Heart right ventricle (tissue), 16 donors: Measurements from ENCODE around the gene COL9A1. TPM values are rescaled to one million over a fixed set of nuclear protein-coding genes. Genes with fewer than 3 reads are reported as not detected.

ENCODE experiments used
- ATAC-seq, 8 donors: fragments of 200-7000 bp; cut with Tn5 transposase; one replicate each; pipeline ENCODE4 v1.9.1; 2020; ENCODE audit warnings: mild to moderate bottlenecking in 8 of 8, moderate library complexity in 8 of 8, moderate number of reproducible peaks in 1 of 8
- DNase-seq, 2 donors: peaks; one replicate each; pipeline ENCODE4 v3.0.0-alpha.2; 2020
- H3K27ac ChIP-seq, 10 donors: fragments of 200-600 bp; sonication (generic) in 2 of 10; one replicate each; pipeline versions ENCODE4 v1.5.0 to v1.8.0; 2020 to 2022; ENCODE audit warnings: mild to moderate bottlenecking in 3 of 10
- H3K27me3 ChIP-seq, 7 donors: fragments of 200-600 bp; one replicate each; pipeline ENCODE4 v1.8.0; 2021 to 2022; ENCODE audit warnings: mild to moderate bottlenecking in 2 of 7
- H3K36me3 ChIP-seq, 9 donors: fragments of 200-600 bp; sonication (generic) in 1 of 9; one replicate each; pipeline versions ENCODE4 v1.5.0 to v1.8.0; 2020 to 2022; ENCODE audit warnings: mild to moderate bottlenecking in 2 of 9
- H3K4me1 ChIP-seq, 9 donors: fragments of 200-600 bp; sonication (generic) in 1 of 9; one replicate each; pipeline versions ENCODE4 v1.5.0 to v1.8.0; 2020 to 2022; ENCODE audit warnings: mild to moderate bottlenecking in 4 of 9
- H3K4me3 ChIP-seq, 10 donors: fragments of 200-600 bp; sonication (generic) in 2 of 10; one replicate each; pipeline versions ENCODE4 v1.5.0 to v1.8.0; 2020 to 2022; ENCODE audit warnings: mild to moderate bottlenecking in 7 of 10, moderate library complexity in 2 of 10
- H3K9me3 ChIP-seq, 11 donors: fragments of 200-600 bp in 10 of 11; sonication (generic) in 2 of 11; one replicate each; pipeline versions ENCODE4 v1.5.0 to v1.8.0; 2013 to 2022; ENCODE audit warnings: mild to moderate bottlenecking in 2 of 11, control low read depth in 1 of 11, moderate library complexity in 1 of 11
- WGBS, 2 donors: extraction: QIAGEN DNeasy Blood & Tissue Kit; methylation state at CpG; one replicate each; pipeline ENCODE4 v1.1.7; 2013; ENCODE audit warnings: inconsistent platforms in 1 of 2; 5-methylcytosine and 5-hydroxymethylcytosine counted together
- intact Hi-C, 10 donors: fragments of 100-400 bp; cut with DNase I; formaldehyde crosslinking; loops; one replicate each; pipeline versions ENCODE4 v1.11.1 to v1.14.2; 2022
- polyA plus RNA-seq, 2 donors: library from polyadenylated mRNA; stranded (reverse); fragments of 200-250 nt; gene quantifications; one replicate each; pipeline ENCODE4 v1.2.3, GENCODE V29; 2013
- total RNA-seq, 10 donors: library from RNA; stranded (reverse); fragmentation: NEBNext Ultra II Directional in 3 of 10; extraction: Animal tissue kit (Norgen Biotek cat#: 25700) in 3 of 10; gene quantifications; one replicate each; pipeline versions ENCODE4 v1.2.1 to v1.2.4, GENCODE V29; 2021 to 2023
- TF ChIP-seq, protein P1 (sequence below), 9 donors: fragments of 200-600 bp; sonication (generic) in 2 of 9; IDR thresholded peaks; one replicate each; pipeline versions ENCODE4 v1.5.0 to v1.8.0; 2021 to 2022; ENCODE audit warnings: antibody characterized with exemption in 9 of 9, mild to moderate bottlenecking in 5 of 9, moderate library complexity in 1 of 9
- donor health status: Arrhythmogenic right ventricular cardiomyopathy.
- donor health status: ischemic (EF 13 %, LVEDD 7.1; RV severe dilation, severe dysfunction).
- donor health status: healthy with polysubstance abuse.
- donor health status: DM: no; HTN: yes; CAD: no.
- donor health status: DM: no; HTN: no; CAD: no.
- donor health status: ischemic (EF 25% LVEDD 6.9; RV normal size, moderate dysfunction).
- donor health status: ischemic (EF 25% LVEDD 5.7; RV mildly dilated, moderate dysfunction).
- donor health status: healthy.
- donor health status: DM: yes; HTN: yes; CAD: no.
- donor health status: Ischemic cardiomyopathy.
- donor health status: ischemic (EF 35%, LVEDD 5.7; RV mildly dilated, moderate dysfunction).
- donor health status: nonischemic (EF 11% LVEDD 7.7; RV severe dilation, severe dysfunction).
- donor health status: DM: yes; HTN: yes; CAD: no.
- donor health status: PGD.
- donor health status: ischemic (EF 29% LVEDD 5.4; RV normal size, mild dysfunction).
- donor health status: nonischemic (EF 23%, LVEDD 6.1; RV moderate dilation, normal function).

COL9A1 gene
- total and polyA plus RNA-seq, 12 donors = 0.16 to 5.2 (median 0.51) TPM; not detected in 1

DNA sequence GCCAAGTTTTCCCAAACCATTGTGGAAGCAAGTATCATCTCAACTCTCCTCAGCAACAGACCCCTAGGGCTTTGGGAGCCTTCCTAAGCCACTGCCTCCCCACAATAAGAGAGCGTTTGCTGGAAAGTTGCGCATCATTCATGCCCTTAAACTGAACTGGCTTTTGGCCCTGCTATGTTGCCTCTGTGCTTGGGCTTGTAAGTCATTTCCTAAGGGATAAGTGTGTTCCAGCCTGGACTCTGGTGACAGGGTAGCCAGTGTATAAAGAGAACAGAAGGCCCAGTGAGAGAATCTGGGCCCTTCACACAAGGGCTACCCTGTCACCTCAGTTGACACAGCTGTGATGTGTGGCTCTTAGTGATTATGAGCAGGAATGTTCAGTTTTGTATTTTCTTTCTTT, 77.8 kb downstream of the COL9A1 start:
- H3K27me3 ChIP-seq = no peaks in the 10 kb centered on the region
- no peaks in the 10 kb centered on the region for H3K36me3 ChIP-seq
- intact Hi-C loops = loop anchor here in 3 of 10 donors (10.0 kb wide), 3 partner anchors 140 to 460 kb away; no protein-coding TSS in a partner anchor
- H3K4me1 ChIP-seq = peaks cover 0 to 6% (median 0%) of the 10 kb centered on the region in 9 donors
- peak in 7 of 8 donors; percentile 53 to 75 (median 64) for ATAC-seq
- peak in 1 of 2 donors; percentile 12 for DNase-seq
- WGBS, 2 donors = 65 to 68% methylated on average over 2 of the region's 2 CpGs
- TF ChIP-seq, protein P1, sequence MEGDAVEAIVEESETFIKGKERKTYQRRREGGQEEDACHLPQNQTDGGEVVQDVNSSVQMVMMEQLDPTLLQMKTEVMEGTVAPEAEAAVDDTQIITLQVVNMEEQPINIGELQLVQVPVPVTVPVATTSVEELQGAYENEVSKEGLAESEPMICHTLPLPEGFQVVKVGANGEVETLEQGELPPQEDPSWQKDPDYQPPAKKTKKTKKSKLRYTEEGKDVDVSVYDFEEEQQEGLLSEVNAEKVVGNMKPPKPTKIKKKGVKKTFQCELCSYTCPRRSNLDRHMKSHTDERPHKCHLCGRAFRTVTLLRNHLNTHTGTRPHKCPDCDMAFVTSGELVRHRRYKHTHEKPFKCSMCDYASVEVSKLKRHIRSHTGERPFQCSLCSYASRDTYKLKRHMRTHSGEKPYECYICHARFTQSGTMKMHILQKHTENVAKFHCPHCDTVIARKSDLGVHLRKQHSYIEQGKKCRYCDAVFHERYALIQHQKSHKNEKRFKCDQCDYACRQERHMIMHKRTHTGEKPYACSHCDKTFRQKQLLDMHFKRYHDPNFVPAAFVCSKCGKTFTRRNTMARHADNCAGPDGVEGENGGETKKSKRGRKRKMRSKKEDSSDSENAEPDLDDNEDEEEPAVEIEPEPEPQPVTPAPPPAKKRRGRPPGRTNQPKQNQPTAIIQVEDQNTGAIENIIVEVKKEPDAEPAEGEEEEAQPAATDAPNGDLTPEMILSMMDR (IDR thresholded peaks at IDR 0.05) = no peak
- H3K4me3 ChIP-seq = no peak overlapping the region
- no peaks in the 10 kb centered on the region for H3K9me3 ChIP-seq
- no peak overlapping the region for H3K27ac ChIP-seq

DNA sequence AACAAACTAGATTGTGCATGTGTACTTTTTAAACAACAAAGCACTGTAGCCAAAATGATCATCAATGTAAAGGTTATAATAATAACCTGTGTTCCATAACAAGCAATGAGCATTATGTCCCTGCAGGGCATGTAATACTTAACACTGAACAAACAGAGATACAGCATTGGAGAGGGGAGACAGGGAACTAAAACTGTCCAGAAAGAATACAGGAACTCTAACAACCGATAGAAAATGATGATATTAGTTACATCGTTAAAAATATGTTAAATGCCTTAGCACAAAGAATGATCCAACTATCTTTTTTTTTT, 80.5 kb downstream of the COL9A1 start:
- no peak overlapping the region for H3K4me3 ChIP-seq
- TF ChIP-seq, protein P1 (IDR thresholded peaks at IDR 0.05) = no peak
- intact Hi-C loops = loop anchor here in 8 of 10 donors (2.0 to 10.0 kb wide), 13 partner anchors 60 to 790 kb away; no protein-coding TSS in a partner anchor
- DNase-seq (no peak), ATAC-seq (no peak)
- H3K27me3 ChIP-seq = peaks cover 0 to 7% (median 0%) of the 10 kb centered on the region in 7 donors
- 72 to 73% methylated on average over 2 of the region's 2 CpGs for WGBS, 2 donors
- H3K36me3 ChIP-seq = no peaks in the 10 kb centered on the region
- no peaks in the 10 kb centered on the region for H3K9me3 ChIP-seq
- no peak overlapping the region for H3K27ac ChIP-seq
- H3K4me1 ChIP-seq = peaks cover 0 to 6% (median 0%) of the 10 kb centered on the region in 9 donors

DNA sequence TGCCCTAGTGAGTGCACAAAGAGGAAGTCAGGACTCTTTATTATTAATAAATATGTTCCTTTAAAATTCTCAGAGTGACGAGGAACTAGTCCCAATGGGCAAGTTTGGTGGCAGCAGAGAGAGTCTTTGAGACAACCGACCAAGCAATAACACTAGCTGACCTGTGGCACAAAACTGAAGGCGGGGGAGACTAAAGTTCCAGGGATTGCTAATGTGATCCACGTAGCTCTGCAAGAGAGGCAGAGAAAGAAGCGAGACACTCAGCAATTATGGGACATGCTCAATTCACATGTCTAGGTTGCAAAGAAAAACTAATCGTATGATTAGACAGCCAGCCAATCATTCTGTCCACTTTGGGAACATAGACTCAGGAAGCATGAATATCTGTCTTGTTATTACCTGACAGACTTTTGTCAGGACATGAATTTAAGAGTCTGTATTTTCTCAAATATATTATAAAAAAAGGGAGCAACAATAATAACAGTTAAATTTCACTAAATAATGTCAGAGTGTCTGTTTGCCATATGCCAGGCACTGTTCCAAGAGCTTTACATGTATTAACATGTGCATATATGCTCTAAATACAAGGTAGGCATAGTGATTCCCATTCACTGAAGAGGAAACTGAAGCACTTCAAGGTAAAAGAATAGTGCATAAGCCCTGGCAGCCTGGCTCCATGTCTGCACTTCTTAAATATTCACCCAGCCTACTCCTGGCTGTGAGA, 81.0 kb downstream of the COL9A1 start:
- no peaks in the 10 kb centered on the region for H3K9me3 ChIP-seq
- DNase-seq = no peak
- no peak overlapping the region for H3K4me3 ChIP-seq
- no peak for ATAC-seq
- peaks cover 0 to 6% (median 0%) of the 10 kb centered on the region in 9 donors for H3K4me1 ChIP-seq
- no peak overlapping the region for H3K27ac ChIP-seq
- TF ChIP-seq, protein P1 (IDR thresholded peaks at IDR 0.05) = no peak
- no peaks in the 10 kb centered on the region for H3K36me3 ChIP-seq
- WGBS, 2 donors = 62 to 74% methylated on average over 6 of the region's 6 CpGs
- peaks cover 0 to 7% (median 0%) of the 10 kb centered on the region in 7 donors for H3K27me3 ChIP-seq
- intact Hi-C loops = loop anchor here in 8 of 10 donors (2.0 to 10.0 kb wide), 14 partner anchors 60 to 790 kb away; no protein-coding TSS in a partner anchor

DNA sequence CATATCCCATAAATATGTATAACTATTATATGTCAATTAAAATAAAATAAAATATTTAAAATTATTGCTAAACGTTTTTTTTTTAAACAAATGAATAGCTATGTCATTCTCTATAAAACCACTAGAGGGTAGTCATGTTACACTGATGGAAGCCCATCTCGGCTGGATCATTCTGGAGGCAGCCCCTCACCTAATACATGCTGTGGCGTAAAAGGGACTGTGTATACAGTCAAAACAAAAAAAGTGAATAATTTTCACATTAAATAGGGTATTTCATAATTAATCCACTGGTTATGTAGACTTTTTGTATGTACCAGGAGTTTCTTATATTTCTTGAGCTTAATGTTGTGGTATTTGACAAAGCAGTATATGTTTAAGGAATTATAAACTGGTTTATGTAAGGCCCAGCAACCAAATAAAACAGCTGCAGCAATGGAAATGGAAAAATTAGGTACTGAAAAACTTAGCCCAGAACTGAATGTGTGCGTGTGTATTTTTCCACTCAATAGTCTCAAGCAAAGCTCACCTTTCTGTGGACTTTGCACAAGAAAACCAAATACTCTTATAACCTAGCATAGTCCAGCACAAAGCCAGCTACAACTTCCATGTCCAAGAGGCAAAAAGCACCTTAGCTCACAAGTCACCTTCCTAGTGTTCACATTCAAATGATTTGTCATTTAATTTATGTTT, 81.7 kb downstream of the COL9A1 start:
- Histone ChIP-seq H3K36me3 (no peaks in the 10 kb centered on the region), H3K27ac (no peak overlapping the region), H3K4me1 (peaks cover 0 to 6% (median 0%) of the 10 kb centered on the region in 9 donors), H3K27me3 (peaks cover 0 to 7% (median 0%) of the 10 kb centered on the region in 7 donors), H3K9me3 (no peaks in the 10 kb centered on the region), H3K4me3 (no peak overlapping the region)
- 21 to 23% methylated on average over 4 of the region's 4 CpGs for WGBS, 2 donors
- TF ChIP-seq, protein P1 (IDR thresholded peaks at IDR 0.05) = peak; percentile 63 to 86 (median 75)
- intact Hi-C loops = loop anchor here in 8 of 10 donors (2.0 to 10.0 kb wide), 13 partner anchors 61 to 791 kb away; no protein-coding TSS in a partner anchor
- ATAC-seq (peak in 1 of 8 donors; percentile 69), DNase-seq (no peak)
